ENCODE data around the gene MEG3. TPM values are rescaled to one million over a fixed set of nuclear protein-coding genes. Genes with fewer than 3 reads are reported as not detected.
A peak's percentile ranks its signal among the peaks of the same experiment; 100 is the strongest.

Gene MEG3
- total RNA-seq, 1 donor from 2014 or later, result 24.7 TPM

- DNase-seq (peak; percentile 22), ATAC-seq (ENCODE audit: poor library complexity) (no peak)
- intact Hi-C loops (cut with DNase I), result no loop called here
Measured at GRCh38 chr14:100882026-100882967, 56.4 kb downstream of the MEG3 start.

DNA sequence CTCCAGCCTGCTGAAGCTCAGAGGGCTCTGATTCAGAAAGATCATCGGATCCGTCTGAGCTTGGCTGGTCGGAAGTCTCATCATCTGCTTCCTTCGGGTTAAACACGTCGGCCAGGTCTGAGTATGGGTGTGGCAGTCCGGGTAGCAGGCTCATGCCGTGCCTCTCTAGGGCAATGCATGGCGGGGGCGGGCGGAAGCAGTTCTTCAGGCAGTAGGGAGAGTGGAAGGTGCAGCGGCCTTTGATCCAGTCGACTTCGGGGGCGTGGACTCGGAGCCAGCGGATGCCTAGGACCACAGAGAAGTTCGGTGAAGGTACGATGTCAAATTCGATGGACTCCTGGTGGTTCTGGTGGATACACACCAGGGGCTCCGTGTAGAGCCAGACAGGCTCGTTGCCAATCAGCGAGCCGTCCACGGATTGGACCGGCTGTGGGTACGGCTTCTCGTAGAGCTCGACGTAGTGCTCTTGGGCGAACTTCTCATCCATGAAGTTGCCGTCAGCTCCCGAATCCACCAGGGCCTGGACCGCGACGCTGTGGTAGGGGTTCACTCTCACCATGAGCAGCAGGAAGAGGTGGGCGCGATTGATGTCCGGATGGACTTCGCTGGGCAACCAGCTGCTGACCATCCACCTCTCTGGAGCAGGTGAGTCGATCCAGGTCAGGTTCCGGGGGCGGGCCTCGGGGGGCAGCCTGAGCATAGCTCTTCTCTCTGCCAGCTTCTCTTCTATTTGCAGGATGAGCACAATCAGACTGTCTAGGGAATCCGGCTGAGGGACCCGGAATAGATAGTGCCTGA, 57.3 kb downstream of the MEG3 start:
- intact Hi-C loops (cut with DNase I), result no loop called here
- ATAC-seq (ENCODE audit: poor library complexity) (no peak), DNase-seq (peak; percentile 33)

DNA sequence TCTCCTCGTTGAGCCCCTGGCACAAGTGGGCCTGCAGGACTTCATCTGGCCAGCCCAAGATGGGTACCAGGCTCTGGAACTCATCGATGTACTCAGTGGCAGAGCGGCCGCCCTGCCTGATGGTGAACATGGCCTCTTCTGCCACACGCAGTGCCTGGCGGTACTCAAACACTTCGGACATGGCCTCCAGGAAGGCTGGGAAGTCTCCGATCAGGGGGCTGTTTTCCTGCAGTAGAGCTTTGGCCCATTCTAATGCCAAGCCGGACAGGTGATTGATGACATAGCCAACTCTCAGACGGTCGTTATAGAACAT, 57.8 kb downstream of the MEG3 start:
- intact Hi-C loops (cut with DNase I), result no loop called here
- DNase-seq (peak; percentile 17), ATAC-seq (ENCODE audit: poor library complexity) (no peak)

- DNase-seq (no peak), ATAC-seq (ENCODE audit: poor library complexity) (no peak)
- intact Hi-C loops (cut with DNase I), result no loop called here
Measured at GRCh38 chr14:100884456-100884855, 58.5 kb downstream of the MEG3 start.

DNA sequence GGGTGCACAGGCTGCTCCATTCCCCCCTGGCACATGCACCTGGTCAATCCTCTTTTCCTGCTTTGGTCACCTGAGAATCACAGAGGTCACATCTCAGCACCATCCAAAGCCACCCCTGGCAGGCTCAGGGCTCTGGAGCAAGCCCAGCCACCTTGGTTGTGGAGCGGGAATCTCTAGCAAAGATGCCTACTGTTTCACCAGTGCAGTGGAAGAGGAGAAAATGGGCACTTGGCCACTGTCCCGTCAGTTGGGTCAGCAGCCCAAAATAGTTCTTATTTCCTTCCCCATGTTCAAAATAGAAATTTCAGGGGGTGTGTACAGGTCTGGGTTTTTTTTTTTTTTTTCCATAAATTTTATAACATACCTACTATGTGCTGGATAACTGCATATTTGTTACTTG, 59.3 kb downstream of the MEG3 start:
- ATAC-seq (ENCODE audit: poor library complexity) (no peak), DNase-seq (peak; percentile 12)
- intact Hi-C loops (cut with DNase I), result no loop called here

DNA sequence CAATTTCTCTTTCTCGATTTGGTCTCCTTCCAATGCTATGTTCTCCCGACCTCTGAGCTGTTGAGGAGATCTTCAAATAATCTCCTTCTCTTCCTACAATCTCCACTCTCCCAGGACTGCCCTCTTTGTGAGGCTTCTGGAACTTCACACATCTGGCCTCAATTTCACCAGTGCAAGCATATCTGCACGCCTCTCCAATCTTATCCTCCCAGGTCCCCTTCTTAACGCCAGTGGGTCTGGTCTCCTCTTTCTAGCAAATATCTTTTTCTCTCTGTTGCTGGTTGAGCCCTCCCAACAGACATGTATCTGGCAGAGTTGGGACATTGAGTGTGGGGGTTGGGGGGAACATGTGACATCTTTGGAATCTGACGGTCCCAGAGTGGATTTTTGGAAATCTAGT, 59.7 kb downstream of the MEG3 start:
- DNase-seq (no peak), ATAC-seq (ENCODE audit: poor library complexity) (no peak)
- intact Hi-C loops (cut with DNase I), result no loop called here

DNA sequence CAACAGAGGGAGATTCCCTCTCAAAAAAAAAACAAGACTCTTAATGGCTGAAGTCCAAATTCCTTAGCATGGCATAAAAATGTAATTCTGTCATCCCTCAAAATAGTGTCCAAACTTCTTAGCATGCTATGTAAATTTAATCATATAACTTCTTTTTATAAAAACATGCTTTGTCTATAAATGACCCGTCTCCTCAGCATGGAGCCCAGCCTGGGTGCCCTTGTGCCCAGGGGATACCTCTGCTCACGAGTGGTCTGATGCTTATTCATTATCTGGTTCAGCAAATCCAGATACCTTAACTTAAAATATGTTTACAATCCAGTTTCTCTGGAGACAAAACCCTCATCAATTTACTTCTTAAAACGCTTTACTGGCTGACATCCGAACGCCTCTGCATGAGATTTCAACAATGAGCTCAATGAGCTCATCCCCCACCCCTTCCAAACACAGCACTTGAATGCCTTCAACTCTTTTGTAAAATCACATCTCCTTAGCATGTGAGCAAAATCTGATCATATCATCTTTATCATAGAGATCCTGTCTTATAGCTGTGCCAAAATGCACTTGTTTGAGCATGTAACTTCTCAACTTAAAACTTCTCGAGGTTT, 61.9 kb downstream of the MEG3 start:
- intact Hi-C loops (cut with DNase I), result no loop called here
- DNase-seq (no peak), ATAC-seq (ENCODE audit: poor library complexity) (no peak)

DNA sequence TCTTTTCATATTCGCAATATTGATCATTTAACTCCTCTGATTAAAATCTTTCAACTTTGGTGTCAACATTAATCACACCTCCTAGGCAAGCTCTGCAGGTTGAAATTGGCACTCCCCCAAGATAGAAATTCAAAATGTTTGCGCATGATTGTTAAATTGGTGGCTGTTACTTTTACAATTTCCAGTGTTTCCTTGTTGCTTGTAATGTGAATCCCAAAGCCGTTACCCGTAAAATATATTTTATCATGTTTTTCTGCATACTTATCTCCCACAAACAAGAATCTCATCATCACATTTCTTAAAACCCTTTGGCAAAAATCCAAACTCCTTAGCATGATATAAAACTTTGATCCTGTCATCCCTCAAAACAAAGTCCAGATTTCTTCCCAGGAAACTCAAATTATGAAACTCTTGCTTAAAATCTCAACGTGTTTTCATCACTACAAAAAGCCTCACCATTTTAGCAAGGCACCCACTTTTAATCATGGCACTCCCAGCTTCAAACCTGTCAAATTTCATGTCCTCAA, 62.9 kb downstream of the MEG3 start:
- no peak for ATAC-seq (ENCODE audit: poor library complexity)
- intact Hi-C loops (cut with DNase I), result no loop called here
- no peak for DNase-seq

- peak; percentile 21 for DNase-seq
- no peak for ATAC-seq (ENCODE audit: poor library complexity)
- intact Hi-C loops (cut with DNase I), result no loop called here
Measured at GRCh38 chr14:100889641-100890040, 63.7 kb downstream of the MEG3 start.

DNA sequence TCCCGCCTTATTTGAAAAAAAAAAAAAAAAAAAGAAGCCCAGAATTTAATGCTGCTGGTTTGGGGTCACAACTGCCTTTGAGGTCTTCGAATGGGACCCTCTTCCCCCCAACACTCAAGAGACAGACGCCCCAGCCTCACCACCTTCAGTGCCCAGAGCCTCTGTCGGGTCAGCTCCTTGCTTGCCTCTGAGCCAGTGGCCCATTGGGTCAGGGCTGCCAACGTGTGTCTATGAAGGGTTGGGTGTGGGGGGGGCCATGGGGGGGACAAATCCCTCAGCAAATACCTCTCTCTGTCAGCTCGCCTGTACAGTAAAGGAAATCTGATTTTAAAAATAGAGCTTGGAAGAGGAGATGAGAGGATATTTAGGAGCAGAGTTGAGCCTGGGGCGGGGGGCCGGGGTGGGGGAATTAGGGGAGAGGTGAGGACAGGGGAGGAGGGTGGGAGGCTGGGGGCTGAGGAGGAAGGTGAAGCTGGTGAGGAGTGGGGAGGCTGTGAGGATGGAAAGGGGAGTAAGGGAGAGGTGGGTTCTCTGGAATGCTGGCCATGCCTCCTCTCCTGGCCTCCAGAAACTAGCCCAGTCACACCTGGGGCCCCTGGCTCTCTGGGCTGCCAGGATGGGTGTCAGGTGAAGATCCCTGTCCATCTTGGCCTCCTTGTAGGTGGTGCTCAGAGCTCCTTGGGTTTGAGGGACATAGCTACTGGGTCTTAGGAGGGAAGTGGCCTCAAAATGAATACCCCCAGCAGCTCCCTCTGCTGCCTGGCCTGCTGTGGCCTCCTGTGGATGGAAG, 64.3 kb downstream of the MEG3 start:
- ATAC-seq (ENCODE audit: poor library complexity), result no peak
- intact Hi-C loops (cut with DNase I), result no loop called here
- no peak for DNase-seq

DNA sequence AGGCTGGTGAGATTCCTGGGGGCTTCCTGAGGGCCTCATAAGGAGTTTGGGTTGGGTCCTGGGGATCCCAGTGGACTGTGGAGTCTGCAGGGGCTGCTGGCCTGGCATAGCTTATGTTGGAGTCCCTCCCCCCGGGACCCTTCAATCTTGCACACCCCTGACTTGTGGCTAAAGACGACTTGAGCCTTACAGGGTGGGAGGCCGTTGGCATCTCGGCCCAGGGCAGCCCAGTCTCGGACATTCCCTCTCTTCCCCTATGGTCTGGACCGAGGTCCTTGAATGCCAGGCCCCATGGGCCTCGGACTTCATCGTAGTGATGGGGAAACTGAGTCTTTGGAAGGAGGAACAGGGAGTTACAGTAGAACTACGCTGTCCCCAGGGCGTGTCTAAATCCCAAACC, 65.1 kb downstream of the MEG3 start:
- ATAC-seq (ENCODE audit: poor library complexity) (no peak), DNase-seq (no peak)
- intact Hi-C loops (cut with DNase I), result no loop called here

DNA sequence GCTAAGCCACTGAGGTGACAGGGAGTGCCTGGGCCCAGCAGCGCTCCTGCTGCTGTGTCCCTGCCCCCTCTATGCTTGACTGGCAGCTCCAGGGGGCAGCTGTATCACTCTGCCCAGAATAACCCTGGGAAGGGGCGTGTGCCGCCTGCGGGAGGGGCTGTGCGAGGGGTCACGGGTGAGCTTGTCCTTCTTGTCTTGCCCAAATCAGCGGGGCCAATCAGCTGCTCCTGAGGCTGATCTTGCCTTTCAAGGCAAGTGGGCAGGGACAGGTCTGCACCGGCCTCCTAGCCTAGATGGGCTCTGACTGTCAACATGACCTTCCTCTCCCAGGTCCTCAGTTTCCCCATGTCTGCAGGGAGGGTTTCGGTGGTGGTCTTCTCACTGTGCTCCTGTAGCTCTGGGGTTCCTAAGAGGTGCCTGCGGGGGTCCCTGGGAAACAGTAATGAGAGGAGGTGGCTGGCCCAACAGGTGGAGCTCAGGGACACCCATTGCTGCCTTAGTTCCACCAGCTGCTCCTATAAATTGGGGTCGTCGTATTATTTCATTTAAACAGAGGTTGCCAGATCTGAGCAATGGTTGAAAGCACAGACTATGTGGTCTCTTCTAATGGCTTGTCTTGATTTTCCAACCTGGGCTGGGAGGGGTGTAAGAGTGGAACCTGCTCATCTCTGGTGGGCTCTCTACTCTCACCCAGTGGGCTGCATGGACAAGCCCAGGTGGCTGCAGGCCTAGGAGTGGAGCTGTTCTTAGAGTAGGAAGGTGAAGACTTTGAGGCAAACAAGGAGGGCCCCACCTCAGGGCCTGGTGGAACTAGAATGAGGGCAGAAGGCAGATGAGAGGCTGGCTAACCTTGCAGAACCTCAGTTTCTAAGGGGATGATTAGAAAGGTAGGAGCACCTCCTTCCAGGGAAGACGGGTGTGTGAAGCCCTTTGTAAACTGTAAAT, 65.9 kb downstream of the MEG3 start:
- no peak for ATAC-seq (ENCODE audit: poor library complexity)
- DNase-seq, result no peak
- intact Hi-C loops (cut with DNase I), result no loop called here

DNA sequence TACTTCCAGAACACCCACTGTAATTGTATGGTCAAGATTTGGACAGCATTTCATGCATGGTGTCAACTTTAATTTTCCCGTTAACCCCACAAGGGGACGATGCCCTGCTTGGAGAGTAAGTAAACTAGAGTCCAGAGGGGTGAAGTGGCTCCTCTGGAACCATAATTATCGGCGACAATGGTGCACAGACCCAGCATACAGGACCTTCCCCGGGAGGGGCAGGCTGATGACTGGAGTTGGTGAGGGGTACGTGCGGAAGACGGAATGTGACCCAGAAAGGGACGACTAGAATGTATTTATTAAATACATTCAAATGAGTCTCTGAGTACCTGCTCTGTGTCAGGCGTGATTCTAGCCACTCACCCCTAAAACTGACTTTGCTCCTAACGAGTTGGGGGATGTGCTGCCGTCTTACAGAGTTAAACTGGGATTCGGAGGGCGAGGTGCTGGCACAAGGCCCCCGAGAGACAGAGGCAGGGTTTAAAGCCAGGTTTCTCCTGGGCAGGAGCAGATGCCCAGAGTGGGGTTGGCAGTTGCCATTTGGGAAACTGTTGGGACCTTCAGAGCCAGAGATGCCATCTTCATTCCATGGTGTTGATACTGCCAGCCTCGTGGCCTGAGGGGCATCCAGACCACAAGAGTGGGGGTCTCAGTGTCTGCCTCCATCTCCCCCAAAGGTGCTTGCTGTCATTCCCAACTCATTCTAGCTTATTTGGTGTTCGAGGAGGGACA, 66.7 kb downstream of the MEG3 start:
- intact Hi-C loops (cut with DNase I), result no loop called here
- DNase-seq (no peak), ATAC-seq (ENCODE audit: poor library complexity) (no peak)

GRCh38 chr14:100893228-100893601, 67.3 kb downstream of the MEG3 start:
- ATAC-seq (ENCODE audit: poor library complexity) (no peak), DNase-seq (no peak)
- intact Hi-C loops (cut with DNase I), result no loop called here

- DNase-seq, result no peak
- intact Hi-C loops (cut with DNase I), result no loop called here
- ATAC-seq (ENCODE audit: poor library complexity), result no peak
Measured at GRCh38 chr14:100893760-100894159, 67.8 kb downstream of the MEG3 start.

- no peak for ATAC-seq (ENCODE audit: poor library complexity)
- DNase-seq, result no peak
- intact Hi-C loops (cut with DNase I), result no loop called here
Measured at GRCh38 chr14:100894416-100894815, 68.5 kb downstream of the MEG3 start.

DNA sequence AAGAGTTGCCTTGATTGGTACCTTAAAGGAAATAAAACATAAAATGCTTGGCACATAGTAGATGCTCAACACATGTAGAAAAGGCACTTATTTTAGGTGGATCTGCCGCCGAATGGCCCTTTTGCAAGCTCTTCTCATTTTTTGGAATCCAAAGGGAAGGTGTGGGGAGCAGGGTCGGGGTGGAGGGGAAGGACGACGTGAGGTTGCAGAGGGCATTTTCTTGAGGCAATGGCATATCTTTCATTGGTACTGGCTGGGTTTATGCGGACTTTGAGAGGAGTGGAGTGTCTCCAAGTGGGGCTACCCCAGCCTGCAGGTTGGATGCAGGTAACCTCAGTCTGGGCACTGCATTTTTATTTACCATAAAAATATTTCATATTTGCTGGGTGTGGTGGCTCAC, 69.5 kb downstream of the MEG3 start:
- intact Hi-C loops (cut with DNase I), result no loop called here
- ATAC-seq (ENCODE audit: poor library complexity) (no peak), DNase-seq (no peak)
